Endothelial cell of umbilical vein (primary cell): ENCODE data around the gene PLEKHG4B. TPM values are rescaled to one million over a fixed set of nuclear protein-coding genes. Genes with fewer than 3 reads are reported as not detected.

Experiments
- BruUV-seq: library from RNA; stranded (reverse); fragments of 400-500 nt; replicated peaks from 2 replicates; lab custom pipeline; 2021; lab: Mats Ljungman, UMichigan
- CTCF ChIA-PET: fragments of 300-600, 350-600 bp; sonication (Branson Sonifier 250); formaldehyde crosslinking; loops from one replicate; lab custom pipeline; 2021; ENCODE audit warnings: antibody characterized with exemption, inconsistent platforms; lab: Charles Lee
- POLR2A ChIA-PET: fragments of 300-600, 350-600 bp; sonication (Branson Sonifier 250); formaldehyde crosslinking; loops from one replicate; lab custom pipeline; 2021; ENCODE audit warnings: antibody characterized with exemption, inconsistent platforms; lab: Charles Lee
- DNase-seq: peaks from one replicate; pipeline ENCODE4 v3.0.0-alpha.2; 2011; ENCODE audit warnings: low read depth, low spot score
- FAIRE-seq: peaks from 2 replicates; lab custom pipeline; 2011; peaks lifted over from hg19 to GRCh38; lab: Jason Lieb, UNC
- H2AFZ ChIP-seq: 2 replicates; pipeline ENCODE4 v1.6.0; 2012; ENCODE audit warnings: low read depth, low read length, control low read depth, inconsistent platforms
- H3K27ac ChIP-seq: 2 replicates; pipeline ENCODE4 v1.5.1; 2011; ENCODE audit warnings: low read depth, mild to moderate bottlenecking, control low read depth, low read length, moderate library complexity; ENCODE audit not compliant: insufficient read depth
- H3K27me3 ChIP-seq, 2 experiments: 2 replicates each; pipeline versions ENCODE4 v1.6.0 to v1.6.1; 2011; ENCODE audit warnings: low read length in 2 of 2, mixed read lengths in 1 of 2; ENCODE audit not compliant: control insufficient read depth in 2 of 2, insufficient read depth in 2 of 2
- H3K36me3 ChIP-seq, 2 experiments: 2 replicates in 1 of 2; 3 replicates in 1 of 2; pipeline ENCODE4 v1.5.1; 2011; ENCODE audit warnings: low read length in 2 of 2, mild to moderate bottlenecking in 1 of 2, moderate library complexity in 1 of 2; ENCODE audit not compliant: control insufficient read depth in 2 of 2, insufficient read depth in 2 of 2; ENCODE audit errors: extremely low read depth in 1 of 2
- H3K4me1 ChIP-seq: 3 replicates; pipeline ENCODE4 v1.5.1; 2011; ENCODE audit warnings: mild to moderate bottlenecking, low read length; ENCODE audit not compliant: control insufficient read depth, insufficient read depth; ENCODE audit errors: extremely low read depth
- H3K4me2 ChIP-seq: 2 replicates; pipeline ENCODE4 v1.6.1; 2011; ENCODE audit warnings: low read length, control low read depth, mixed read lengths; ENCODE audit not compliant: insufficient read depth
- H3K4me3 ChIP-seq, 3 experiments: fragments of 200-600 bp in 1 of 3; sonication (generic), shearing (Covaris generic) in 1 of 3; replicated peaks in 1 of 3; 2 replicates each; pipeline ENCODE4 v1.5.1; 2011 to 2016; ENCODE audit warnings: control low read depth in 3 of 3, low read length in 3 of 3, mild to moderate bottlenecking in 2 of 3, inconsistent platforms in 1 of 3, low read depth in 1 of 3, moderate library complexity in 1 of 3; ENCODE audit not compliant: insufficient read depth in 1 of 3
- H3K79me2 ChIP-seq: 2 replicates; pipeline ENCODE4 v1.6.0; 2012; ENCODE audit warnings: low read length, inconsistent platforms; ENCODE audit not compliant: control insufficient read depth, insufficient read depth
- H3K9ac ChIP-seq: replicated peaks from 2 replicates; pipeline ENCODE3; 2011; ENCODE audit warnings: low read length, control low read depth; ENCODE audit not compliant: insufficient read depth; ENCODE audit errors: extremely low read depth
- H3K9me1 ChIP-seq: replicated peaks from 3 replicates; pipeline ENCODE4 v1.6.0; 2011; ENCODE audit warnings: mild to moderate bottlenecking, low read length; ENCODE audit not compliant: control insufficient read depth, insufficient read depth; ENCODE audit errors: extremely low read depth
- H3K9me3 ChIP-seq: replicated peaks from 2 replicates; pipeline ENCODE4 v1.5.1; 2012; ENCODE audit warnings: low read length, inconsistent platforms; ENCODE audit not compliant: control insufficient read depth, insufficient read depth
- H4K20me1 ChIP-seq: replicated peaks from 2 replicates; pipeline ENCODE3; 2011; ENCODE audit warnings: mild to moderate bottlenecking, low read length; ENCODE audit not compliant: control insufficient read depth, insufficient read depth; ENCODE audit errors: extremely low read depth
- EZH2 ChIP-seq: IDR thresholded peaks from 2 replicates; pipeline ENCODE4 v1.6.1; 2012; ENCODE audit warnings: borderline replicate concordance, low read depth, mild to moderate bottlenecking, moderate library complexity, low read length, inconsistent platforms; ENCODE audit not compliant: severe bottlenecking
- FOS ChIP-seq: IDR thresholded peaks from 2 replicates; pipeline ENCODE4 v1.6.1; 2011; ENCODE audit warnings: mild to moderate bottlenecking, low read length, moderate library complexity, borderline replicate concordance; ENCODE audit not compliant: insufficient read depth
- GATA2 ChIP-seq: IDR thresholded peaks from 2 replicates; pipeline ENCODE4 v1.7.0; 2011; ENCODE audit warnings: low read depth, mild to moderate bottlenecking, moderate library complexity, mixed read lengths, low read length; ENCODE audit not compliant: insufficient read length, insufficient read depth
- JUN ChIP-seq: IDR thresholded peaks from 2 replicates; pipeline ENCODE4 v1.6.1; 2011; ENCODE audit warnings: borderline replicate concordance, low read depth; ENCODE audit not compliant: insufficient read length, insufficient read depth
- MYC ChIP-seq: IDR thresholded peaks from one replicate; pipeline ENCODE4 v1.6.1; 2011; ENCODE audit warnings: mild to moderate bottlenecking, low read depth, low read length
- POLR2A ChIP-seq: IDR thresholded peaks from 2 replicates; pipeline ENCODE4 v1.6.1; 2012; ENCODE audit warnings: low read depth, mild to moderate bottlenecking, control low read depth, low read length
- POLR2AphosphoS5 ChIP-seq: IDR thresholded peaks from 2 replicates; pipeline ENCODE4 v1.6.1; 2012; ENCODE audit warnings: low read depth, mild to moderate bottlenecking, control low read depth, low read length, moderate library complexity; ENCODE audit not compliant: insufficient read depth
- dilution Hi-C: fragments of 300-500 bp; cut with MboI; formaldehyde crosslinking; loops from one replicate; pipeline ENCODE4 v1.15.0; 2019; ENCODE audit warnings: low sequenced_read_pairs; ENCODE audit not compliant: extremely low pct_ligation_motif_present
- intact Hi-C: fragments of 100-400 bp; cut with micrococcal nuclease; formaldehyde crosslinking; loops from one replicate; pipeline ENCODE4 v1.10.0; 2022
- polyA plus RNA-seq, 4 experiments: library from polyadenylated mRNA; depleted of rRNA in 3 of 4; stranded (reverse) in 3 of 4; unstranded in 1 of 4; fragments of >200 nt; gene quantifications; 2 replicates each; pipeline versions ENCODE4 v1.2.1 to v1.2.3, GENCODE V29; 2011 to 2012; ENCODE audit warnings: missing spikeins in 1 of 4
- total RNA-seq: library from RNA; stranded (reverse); gene quantifications from 2 replicates; pipeline ENCODE4 v1.2.3, GENCODE V29; 2021
- TF ChIP-seq, protein P1 (sequence below), 2 donors: IDR thresholded peaks; 1 replicate in 1 of 2; 2 replicates in 1 of 2; pipeline ENCODE4 v1.5.1; 2011; ENCODE audit warnings: low read length in 2 of 2, mild to moderate bottlenecking in 2 of 2, moderate library complexity in 2 of 2, control low read depth in 1 of 2, inconsistent platforms in 1 of 2, low read depth in 1 of 2; ENCODE audit not compliant: insufficient read depth in 1 of 2; ENCODE audit errors: extremely low read depth in 1 of 2
- TF ChIP-seq, protein P2 (sequence below): IDR thresholded peaks from 2 replicates; pipeline ENCODE4 v1.6.1; 2011; ENCODE audit not compliant: insufficient read depth, insufficient read length

PLEKHG4B gene
- total and polyA plus RNA-seq, 2 donors (not counting 3 experiments of a cell fraction or from before 2014, with no cell fraction given): not detected

DNA sequence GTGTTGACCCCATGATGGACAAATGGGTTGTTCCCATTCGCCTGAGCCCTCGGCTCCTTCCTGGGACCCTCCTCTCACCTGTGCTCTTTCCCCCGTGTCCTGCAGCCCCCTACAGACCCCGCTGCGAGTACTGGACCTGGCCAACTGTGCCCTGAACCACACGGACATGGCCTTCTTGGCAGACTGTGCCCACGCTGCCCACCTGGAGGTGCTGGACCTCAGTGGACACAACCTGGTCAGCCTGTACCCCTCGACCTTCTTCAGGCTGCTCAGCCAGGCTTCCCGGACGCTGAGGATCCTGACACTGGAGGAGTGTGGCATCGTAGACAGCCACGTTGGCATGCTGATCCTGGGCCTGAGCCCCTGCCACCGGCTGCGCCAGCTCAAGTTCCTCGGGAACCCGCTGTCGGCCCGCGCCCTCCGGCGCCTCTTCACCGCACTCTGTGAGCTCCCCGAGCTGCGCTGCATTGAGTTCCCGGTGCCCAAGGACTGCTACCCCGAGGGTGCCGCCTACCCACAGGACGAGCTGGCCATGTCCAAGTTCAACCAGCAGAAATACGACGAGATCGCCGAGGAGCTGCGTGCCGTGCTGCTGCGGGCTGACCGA is 102.7 kb downstream of the PLEKHG4B start:
- BruUV-seq: no TSS peak
- H3K27me3 ChIP-seq: peaks cover 3 to 8% of the 10 kb centered on the region in 2 experiments
- no peak overlapping the region for H3K27ac ChIP-seq
- ChIA-PET CTCF (interaction anchor here (1.1 kb wide), 1 partner anchor 40 kb away, joined by 3 read pairs; no protein-coding TSS in a partner anchor), POLR2A (interaction anchor here (0.6 kb wide), 1 partner anchor 64 kb away, joined by 5 read pairs; no protein-coding TSS in a partner anchor)
- H3K9me1 ChIP-seq: no peaks in the 10 kb centered on the region
- H3K4me2 ChIP-seq: no peak overlapping the region
- H3K4me1 ChIP-seq: no peaks in the 10 kb centered on the region
- H3K9ac ChIP-seq: no peak overlapping the region
- no peaks in the 10 kb centered on the region for H3K36me3 ChIP-seq
- no peak for DNase-seq
- no peaks in the 10 kb centered on the region for H3K9me3 ChIP-seq
- no peak for FAIRE-seq
- no peaks in the 10 kb centered on the region for H4K20me1 ChIP-seq
- no peak for TF ChIP-seq FOS
- TF ChIP-seq JUN: no peak
- no peak for TF ChIP-seq MYC
- no peak for TF ChIP-seq EZH2
- TF ChIP-seq GATA2: no peak
- no peak for TF ChIP-seq POLR2A
- no peak overlapping the region for H2AFZ ChIP-seq
- dilution Hi-C loops (no loop called here), intact Hi-C loops (no loop called here)
- no peak overlapping the region for H3K4me3 ChIP-seq
- no peaks in the 10 kb centered on the region for H3K79me2 ChIP-seq

DNA sequence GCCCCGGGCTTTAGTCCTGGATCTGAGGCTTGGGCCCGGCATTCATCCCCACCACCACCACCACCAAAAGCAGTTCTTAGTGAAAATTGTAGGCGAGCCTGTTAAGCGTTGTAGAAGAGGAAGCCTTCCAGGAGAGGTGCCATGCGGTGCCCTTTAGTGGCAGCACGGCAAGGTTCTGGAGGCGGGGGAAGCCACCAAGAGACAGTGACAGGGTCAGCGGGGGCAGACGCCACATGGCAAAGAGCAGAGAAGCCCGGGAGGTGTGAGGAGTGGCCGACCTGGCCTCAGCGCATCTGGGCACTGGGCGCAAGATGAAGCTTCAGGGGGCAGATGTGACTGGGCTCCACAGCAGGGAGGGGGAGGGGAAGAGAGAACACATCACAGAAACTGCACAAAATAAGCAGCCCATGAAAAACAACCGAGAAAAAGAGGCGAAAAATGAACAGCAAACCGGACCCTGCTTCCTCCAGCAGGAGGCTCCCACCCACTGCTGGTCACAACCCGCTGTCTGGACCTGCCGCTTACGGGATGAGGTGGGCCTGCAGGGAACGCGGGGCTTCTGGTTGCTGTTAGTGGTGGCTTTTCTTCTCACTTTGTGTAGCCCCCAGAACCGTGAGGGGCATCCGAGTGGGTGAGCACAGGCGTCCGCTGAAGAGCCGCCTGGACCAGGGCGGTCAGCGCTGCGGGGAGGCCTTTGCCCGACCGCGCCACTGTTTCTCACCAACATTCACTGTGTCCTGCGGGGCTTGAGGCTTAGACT is 103.6 kb downstream of the PLEKHG4B start:
- dilution Hi-C loops: no loop called here
- CTCF ChIA-PET: no interaction called here

More for the DNA sequence above, 103.6 kb downstream of the PLEKHG4B start:
- Histone ChIP-seq H3K9ac (no peak overlapping the region), H3K9me3 (no peaks in the 10 kb centered on the region), H3K36me3 (no peaks in the 10 kb centered on the region), H3K4me1 (no peaks in the 10 kb centered on the region), H2AFZ (no peak overlapping the region), H4K20me1 (no peaks in the 10 kb centered on the region), H3K27ac (no peak overlapping the region), H3K4me2 (no peak overlapping the region), H3K9me1 (no peaks in the 10 kb centered on the region), H3K27me3 (peaks cover 3 to 6% of the 10 kb centered on the region in 2 experiments), H3K79me2 (no peaks in the 10 kb centered on the region), H3K4me3 (no peak overlapping the region)
- FAIRE-seq (no peak), DNase-seq (no peak)
- no TSS peak for BruUV-seq
- intact Hi-C loops: no loop called here
- POLR2A ChIA-PET: no interaction called here
- TF ChIP-seq POLR2AphosphoS5 (no peak), JUN (no peak), MYC (no peak), FOS (no peak), GATA2 (no peak), EZH2 (no peak), POLR2A (no peak)
- TF ChIP-seq, protein P1, sequence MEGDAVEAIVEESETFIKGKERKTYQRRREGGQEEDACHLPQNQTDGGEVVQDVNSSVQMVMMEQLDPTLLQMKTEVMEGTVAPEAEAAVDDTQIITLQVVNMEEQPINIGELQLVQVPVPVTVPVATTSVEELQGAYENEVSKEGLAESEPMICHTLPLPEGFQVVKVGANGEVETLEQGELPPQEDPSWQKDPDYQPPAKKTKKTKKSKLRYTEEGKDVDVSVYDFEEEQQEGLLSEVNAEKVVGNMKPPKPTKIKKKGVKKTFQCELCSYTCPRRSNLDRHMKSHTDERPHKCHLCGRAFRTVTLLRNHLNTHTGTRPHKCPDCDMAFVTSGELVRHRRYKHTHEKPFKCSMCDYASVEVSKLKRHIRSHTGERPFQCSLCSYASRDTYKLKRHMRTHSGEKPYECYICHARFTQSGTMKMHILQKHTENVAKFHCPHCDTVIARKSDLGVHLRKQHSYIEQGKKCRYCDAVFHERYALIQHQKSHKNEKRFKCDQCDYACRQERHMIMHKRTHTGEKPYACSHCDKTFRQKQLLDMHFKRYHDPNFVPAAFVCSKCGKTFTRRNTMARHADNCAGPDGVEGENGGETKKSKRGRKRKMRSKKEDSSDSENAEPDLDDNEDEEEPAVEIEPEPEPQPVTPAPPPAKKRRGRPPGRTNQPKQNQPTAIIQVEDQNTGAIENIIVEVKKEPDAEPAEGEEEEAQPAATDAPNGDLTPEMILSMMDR (IDR thresholded peaks at IDR 0.05; ENCODE audit: extremely low read depth in 1 of 2, insufficient read depth in 1 of 2, low read depth in 1 of 2, low read length in 2 of 2): no peak
- TF ChIP-seq, protein P2, sequence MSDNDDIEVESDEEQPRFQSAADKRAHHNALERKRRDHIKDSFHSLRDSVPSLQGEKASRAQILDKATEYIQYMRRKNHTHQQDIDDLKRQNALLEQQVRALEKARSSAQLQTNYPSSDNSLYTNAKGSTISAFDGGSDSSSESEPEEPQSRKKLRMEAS: no peak
